ENCODE measurements around the gene BMP6. TPM values are rescaled to one million over a fixed set of nuclear protein-coding genes. Genes with fewer than 3 reads are reported as not detected.

BMP6 gene
- polyA plus RNA-seq, 1 donor: 1.5 TPM

DNA sequence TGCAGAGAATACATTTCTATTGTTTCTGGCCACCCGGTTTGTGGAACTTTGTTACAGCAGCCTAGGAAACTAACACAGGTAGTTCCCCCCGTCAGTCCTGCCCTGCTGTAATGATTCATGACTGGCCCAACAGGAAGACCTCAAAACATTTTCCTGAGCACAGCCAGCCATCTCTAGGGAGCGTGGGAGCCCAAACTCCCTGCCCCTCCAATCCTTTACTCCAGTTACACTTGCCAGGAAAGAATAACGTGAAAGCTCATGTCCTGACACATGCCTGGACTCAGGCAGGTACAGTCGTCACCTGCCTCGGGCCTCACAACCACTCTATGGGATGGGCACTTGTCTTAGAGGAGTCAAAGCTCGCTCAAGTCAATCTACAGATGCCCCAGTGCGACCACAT, 176.3 kb downstream of the BMP6 start:
- no peak overlapping the region for H3K27ac ChIP-seq (ENCODE audit: low read length)
- WGBS (ENCODE audit: insufficient coverage, low lambda C conversion rate): 100% methylated on average over 2 of the region's 8 CpGs

DNA sequence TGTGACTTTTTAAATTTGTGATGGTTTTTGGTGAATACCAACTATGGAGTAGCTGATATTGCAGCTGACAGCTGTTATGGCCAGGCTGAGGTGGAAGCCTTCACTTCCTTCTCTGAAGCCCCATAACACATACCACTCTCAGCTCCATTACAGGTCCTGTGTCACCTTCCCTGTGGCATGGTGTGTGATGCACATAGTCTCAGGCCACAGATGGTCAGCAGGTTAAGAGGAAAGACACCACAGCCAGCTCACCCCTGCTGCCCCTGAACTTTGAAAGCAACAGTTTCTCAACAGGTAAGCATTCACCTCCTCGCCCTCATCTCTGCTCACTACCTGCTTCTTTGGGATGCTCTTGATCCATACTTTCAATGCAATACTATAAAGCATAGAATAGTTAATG, 177.0 kb downstream of the BMP6 start:
- Histone ChIP-seq H3K27ac (ENCODE audit: low read length) (no peak overlapping the region), H3K36me3 (ENCODE audit: control insufficient read depth, insufficient read depth, low read length) (peaks cover 61% of the 10 kb centered on the region)
- WGBS (ENCODE audit: insufficient coverage, low lambda C conversion rate): no CpG with 5 or more reads among the region's 1 CpG

More for the DNA sequence above, 176.3 kb downstream of the BMP6 start:
- Histone ChIP-seq H3K36me3 (ENCODE audit: control insufficient read depth, insufficient read depth, low read length) (peaks cover 67% of the 10 kb centered on the region), H3K4me3 (ENCODE audit: low read length) (no peak overlapping the region), H3K4me1 (ENCODE audit: control insufficient read depth, insufficient read depth, low read length) (peaks cover 14% of the 10 kb centered on the region), H3K9me3 (ENCODE audit: control insufficient read depth, low read depth, low read length) (no peaks in the 10 kb centered on the region), H3K27me3 (ENCODE audit: control insufficient read depth, insufficient read depth, low read length) (no peaks in the 10 kb centered on the region)
- DNase-seq: no peak

DNA sequence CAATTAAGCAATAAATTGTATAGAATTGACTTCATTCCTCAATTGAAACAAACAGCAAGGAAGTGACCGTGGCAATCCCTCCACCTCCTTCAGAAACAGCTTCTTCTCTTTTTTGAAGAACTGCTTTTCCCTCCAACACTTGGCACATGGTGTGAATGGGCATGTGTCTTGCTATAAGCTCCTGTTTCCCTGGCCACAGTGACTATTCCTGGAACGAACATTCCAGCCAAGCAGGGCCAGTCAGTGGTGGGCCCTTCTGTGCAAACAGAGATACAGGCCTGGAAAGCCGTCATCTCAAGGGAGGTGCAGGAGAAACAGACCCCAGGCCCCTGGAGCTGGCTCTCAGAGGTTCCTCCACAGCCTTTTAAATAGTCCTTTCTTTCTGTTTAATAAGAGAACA, 177.8 kb downstream of the BMP6 start:
- no peaks in the 10 kb centered on the region for H3K27me3 ChIP-seq (ENCODE audit: control insufficient read depth, insufficient read depth, low read length)
- peaks cover 14% of the 10 kb centered on the region for H3K4me1 ChIP-seq (ENCODE audit: control insufficient read depth, insufficient read depth, low read length)
- H3K36me3 ChIP-seq (ENCODE audit: control insufficient read depth, insufficient read depth, low read length): peaks cover 53% of the 10 kb centered on the region
- WGBS (ENCODE audit: insufficient coverage, low lambda C conversion rate): no CpG with 5 or more reads among the region's 3 CpGs
- H3K27ac ChIP-seq (ENCODE audit: low read length): no peak overlapping the region
- H3K9me3 ChIP-seq (ENCODE audit: control insufficient read depth, low read depth, low read length): no peaks in the 10 kb centered on the region
- H3K4me3 ChIP-seq (ENCODE audit: low read length): no peak overlapping the region
- no peak for DNase-seq

More for the DNA sequence above, 177.0 kb downstream of the BMP6 start:
- Histone ChIP-seq H3K4me1 (ENCODE audit: control insufficient read depth, insufficient read depth, low read length) (peaks cover 14% of the 10 kb centered on the region), H3K4me3 (ENCODE audit: low read length) (no peak overlapping the region), H3K9me3 (ENCODE audit: control insufficient read depth, low read depth, low read length) (no peaks in the 10 kb centered on the region), H3K27me3 (ENCODE audit: control insufficient read depth, insufficient read depth, low read length) (no peaks in the 10 kb centered on the region)
- DNase-seq: no peak

DNA sequence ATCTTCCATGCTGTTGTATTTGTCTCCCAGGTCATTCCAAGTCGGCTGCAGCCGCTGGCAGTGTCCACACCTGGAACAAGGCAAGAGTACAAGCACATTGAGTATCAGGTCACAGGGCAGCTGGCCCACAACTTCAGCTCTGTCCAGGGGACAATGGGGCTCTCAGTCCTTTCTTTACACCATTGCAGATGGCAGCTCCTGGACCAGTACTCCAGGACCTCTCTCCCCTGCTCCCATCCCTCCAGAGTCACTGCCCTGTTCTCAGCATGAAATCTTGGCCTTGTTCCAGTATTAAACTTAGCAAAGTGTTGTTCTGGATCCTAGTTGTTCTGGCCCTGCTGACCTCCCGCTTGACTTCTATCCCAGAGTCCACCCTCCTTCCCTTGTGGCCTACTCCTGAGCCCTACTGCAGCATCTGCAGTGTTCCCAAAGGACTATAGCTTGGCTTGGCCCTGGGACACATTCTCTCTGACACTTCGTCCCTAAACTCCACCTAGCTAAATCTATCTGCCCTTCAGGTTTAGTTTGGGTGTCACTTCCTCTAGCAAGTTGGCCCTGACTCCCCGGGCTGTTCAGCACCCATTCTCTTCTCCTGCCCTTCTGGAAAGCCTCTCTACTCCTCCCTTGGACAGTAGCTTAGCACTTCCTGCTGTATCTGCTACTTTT, 178.9 kb downstream of the BMP6 start:
- Histone ChIP-seq H3K27me3 (ENCODE audit: control insufficient read depth, insufficient read depth, low read length) (no peaks in the 10 kb centered on the region), H3K4me3 (ENCODE audit: low read length) (no peak overlapping the region), H3K9me3 (ENCODE audit: control insufficient read depth, low read depth, low read length) (no peaks in the 10 kb centered on the region), H3K27ac (ENCODE audit: low read length) (no peak overlapping the region), H3K4me1 (ENCODE audit: control insufficient read depth, insufficient read depth, low read length) (peaks cover 5% of the 10 kb centered on the region), H3K36me3 (ENCODE audit: control insufficient read depth, insufficient read depth, low read length) (peaks cover 48% of the 10 kb centered on the region)
- DNase-seq: no peak
- no CpG with 5 or more reads among the region's 5 CpGs for WGBS (ENCODE audit: insufficient coverage, low lambda C conversion rate)

DNA sequence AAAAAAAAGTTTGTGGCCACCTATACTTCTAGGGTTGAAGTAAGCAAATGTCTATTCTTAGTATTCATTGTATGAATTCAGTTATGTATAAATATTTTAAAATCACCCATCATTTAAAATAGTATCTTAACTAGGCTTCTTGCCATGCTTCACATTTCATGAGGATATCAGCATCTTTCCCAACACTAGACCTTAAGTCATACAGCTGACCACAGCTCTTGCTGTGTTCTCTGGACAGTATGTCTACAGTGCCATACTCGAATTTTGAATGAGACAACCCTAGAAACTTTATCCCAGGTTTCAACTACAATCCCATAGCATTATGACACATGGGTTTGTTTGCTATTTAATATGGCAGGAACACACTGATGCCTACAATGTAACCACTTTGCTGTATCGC, 179.5 kb downstream of the BMP6 start:
- Histone ChIP-seq H3K27ac (ENCODE audit: low read length) (no peak overlapping the region), H3K27me3 (ENCODE audit: control insufficient read depth, insufficient read depth, low read length) (no peaks in the 10 kb centered on the region), H3K9me3 (ENCODE audit: control insufficient read depth, low read depth, low read length) (no peaks in the 10 kb centered on the region), H3K4me1 (ENCODE audit: control insufficient read depth, insufficient read depth, low read length) (no peaks in the 10 kb centered on the region), H3K36me3 (ENCODE audit: control insufficient read depth, insufficient read depth, low read length) (peaks cover 41% of the 10 kb centered on the region), H3K4me3 (ENCODE audit: low read length) (no peak overlapping the region)
- WGBS (ENCODE audit: insufficient coverage, low lambda C conversion rate): 100% methylated on average over 1 of the region's 2 CpGs
- no peak for DNase-seq

DNA sequence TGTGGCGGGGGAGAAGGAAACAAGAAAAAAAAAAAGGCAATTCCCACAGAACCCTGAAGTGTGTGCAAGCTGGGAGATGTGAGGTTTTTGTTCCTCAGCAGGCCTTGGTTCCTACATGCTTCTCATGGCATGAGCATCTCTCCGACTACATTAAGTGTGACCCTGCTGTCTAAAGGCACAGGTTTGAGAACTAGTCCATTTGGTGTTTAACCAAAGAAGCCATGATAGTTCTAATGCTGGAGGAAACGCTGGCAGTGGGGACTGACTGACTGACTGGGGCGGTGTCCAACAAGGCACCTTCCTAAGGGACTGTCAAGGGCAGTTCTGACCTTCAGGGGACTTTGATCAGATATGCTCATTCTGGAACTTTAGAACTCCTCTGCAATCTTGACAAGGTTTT, 180.8 kb downstream of the BMP6 start:
- Histone ChIP-seq H3K27me3 (ENCODE audit: control insufficient read depth, insufficient read depth, low read length) (peaks cover 5% of the 10 kb centered on the region), H3K27ac (ENCODE audit: low read length) (no peak overlapping the region), H3K36me3 (ENCODE audit: control insufficient read depth, insufficient read depth, low read length) (peaks cover 33% of the 10 kb centered on the region), H3K4me3 (ENCODE audit: low read length) (no peak overlapping the region), H3K9me3 (ENCODE audit: control insufficient read depth, low read depth, low read length) (no peaks in the 10 kb centered on the region), H3K4me1 (ENCODE audit: control insufficient read depth, insufficient read depth, low read length) (no peaks in the 10 kb centered on the region)
- no peak for DNase-seq
- WGBS (ENCODE audit: insufficient coverage, low lambda C conversion rate): no CpG with 5 or more reads among the region's 4 CpGs

DNA sequence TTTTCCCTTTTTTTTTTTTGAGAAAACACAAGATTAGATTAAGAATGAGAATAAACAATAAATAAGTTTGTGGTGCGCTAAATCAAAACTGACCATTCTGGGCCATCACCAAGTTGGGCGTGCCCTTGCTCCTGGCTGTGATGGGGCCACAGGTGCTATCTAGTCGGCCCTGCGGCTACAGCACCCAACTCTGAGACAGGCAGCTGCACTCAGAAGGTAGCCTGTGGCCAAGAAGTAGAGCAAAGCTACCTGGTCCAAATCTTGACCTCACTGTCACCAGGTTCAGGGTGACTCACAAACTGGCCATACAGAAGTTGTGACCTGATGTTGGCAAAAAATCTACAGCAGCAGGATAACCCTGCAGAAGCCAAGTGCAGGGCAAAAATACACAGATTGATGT, 181.3 kb downstream of the BMP6 start:
- Histone ChIP-seq H3K27ac (ENCODE audit: low read length) (no peak overlapping the region), H3K4me3 (ENCODE audit: low read length) (no peak overlapping the region), H3K9me3 (ENCODE audit: control insufficient read depth, low read depth, low read length) (no peaks in the 10 kb centered on the region), H3K36me3 (ENCODE audit: control insufficient read depth, insufficient read depth, low read length) (peaks cover 29% of the 10 kb centered on the region), H3K4me1 (ENCODE audit: control insufficient read depth, insufficient read depth, low read length) (no peaks in the 10 kb centered on the region), H3K27me3 (ENCODE audit: control insufficient read depth, insufficient read depth, low read length) (peaks cover 6% of the 10 kb centered on the region)
- no CpG with 5 or more reads among the region's 4 CpGs for WGBS (ENCODE audit: insufficient coverage, low lambda C conversion rate)
- no peak for DNase-seq

DNA sequence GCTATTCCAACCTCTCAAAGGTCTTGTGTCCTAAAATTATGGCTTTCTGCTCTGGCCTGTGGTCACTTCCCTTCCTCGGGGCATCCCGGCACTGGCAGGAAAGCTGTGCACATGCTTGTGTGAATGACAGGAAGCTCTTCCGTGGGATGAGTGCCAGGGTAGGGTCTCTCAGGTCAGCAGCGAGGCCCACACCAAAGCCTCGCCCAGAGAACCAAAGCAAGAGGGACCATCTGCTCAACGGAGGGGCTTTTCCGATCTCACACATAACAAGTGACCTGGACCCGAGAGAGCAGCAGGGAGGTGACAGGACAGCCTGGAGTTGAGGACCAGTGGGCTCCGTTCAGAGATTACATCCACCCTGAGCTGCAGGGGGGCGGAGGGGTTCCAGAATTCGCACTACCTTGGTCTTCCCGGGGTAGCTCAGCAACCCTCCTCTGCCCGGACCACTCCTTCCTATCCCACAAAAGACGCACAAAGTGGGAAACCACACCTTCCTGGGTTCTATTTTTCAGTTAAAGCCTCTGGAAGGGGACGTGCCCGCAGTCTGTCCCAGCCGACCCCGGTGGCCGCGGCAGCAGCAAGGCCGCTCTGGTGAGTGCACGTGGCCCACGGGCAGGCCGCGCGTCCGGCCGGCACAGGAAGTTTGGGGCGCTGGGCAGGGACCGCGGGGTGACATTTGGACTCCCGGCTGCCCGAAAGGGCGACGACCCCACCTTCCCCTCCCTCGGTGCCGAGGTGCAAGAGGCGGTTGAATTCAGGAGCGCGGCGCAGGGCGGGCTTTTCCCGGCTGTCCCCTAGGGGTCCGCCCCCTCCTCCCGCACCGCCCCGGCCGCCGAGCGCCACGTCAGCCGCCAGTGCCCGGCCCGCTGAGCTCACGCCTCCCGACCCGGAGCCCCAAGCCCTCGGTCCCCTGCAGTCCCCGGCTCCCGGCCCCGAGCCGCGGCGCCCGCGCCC, 183.7 kb downstream of the BMP6 start:
- H3K27ac ChIP-seq (ENCODE audit: low read length): peak overlapping the region; percentile 24

DNA sequence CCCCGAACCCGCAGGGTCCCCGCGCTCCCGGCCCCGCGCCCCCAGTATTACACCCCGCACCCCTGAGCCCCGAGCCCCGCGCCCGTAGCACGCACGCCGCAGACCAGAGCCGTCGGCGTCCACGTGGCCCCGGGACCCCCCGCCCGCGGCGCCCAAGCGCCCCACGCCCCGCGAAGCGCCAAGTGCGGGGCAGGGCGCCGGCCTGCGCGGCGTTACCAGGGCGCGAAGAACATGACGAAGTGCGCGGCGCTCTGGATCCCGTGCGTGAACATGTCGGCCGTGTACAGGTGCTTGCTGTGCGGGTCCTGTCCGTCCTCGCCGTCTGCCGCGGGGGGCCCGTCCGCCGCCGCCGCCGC, 184.4 kb downstream of the BMP6 start:
- no peak overlapping the region for H3K27ac ChIP-seq (ENCODE audit: low read length)
- H3K4me1 ChIP-seq (ENCODE audit: control insufficient read depth, insufficient read depth, low read length): no peaks in the 10 kb centered on the region
- no peak for DNase-seq
- H3K4me3 ChIP-seq (ENCODE audit: low read length): peak overlapping the region; percentile 37
- no CpG with 5 or more reads among the region's 57 CpGs for WGBS (ENCODE audit: insufficient coverage, low lambda C conversion rate)
- peaks cover 24% of the 10 kb centered on the region for H3K27me3 ChIP-seq (ENCODE audit: control insufficient read depth, insufficient read depth, low read length)
- no peaks in the 10 kb centered on the region for H3K36me3 ChIP-seq (ENCODE audit: control insufficient read depth, insufficient read depth, low read length)
- no peaks in the 10 kb centered on the region for H3K9me3 ChIP-seq (ENCODE audit: control insufficient read depth, low read depth, low read length)

More for the DNA sequence above, 183.7 kb downstream of the BMP6 start:
- Histone ChIP-seq H3K36me3 (ENCODE audit: control insufficient read depth, insufficient read depth, low read length) (peaks cover 4% of the 10 kb centered on the region), H3K4me3 (ENCODE audit: low read length) (peak overlapping the region; percentile 58), H3K27me3 (ENCODE audit: control insufficient read depth, insufficient read depth, low read length) (peaks cover 24% of the 10 kb centered on the region), H3K4me1 (ENCODE audit: control insufficient read depth, insufficient read depth, low read length) (no peaks in the 10 kb centered on the region), H3K9me3 (ENCODE audit: control insufficient read depth, low read depth, low read length) (no peaks in the 10 kb centered on the region)
- peak; percentile 36 to 74 for DNase-seq
- no CpG with 5 or more reads among the region's 66 CpGs for WGBS (ENCODE audit: insufficient coverage, low lambda C conversion rate)

DNA sequence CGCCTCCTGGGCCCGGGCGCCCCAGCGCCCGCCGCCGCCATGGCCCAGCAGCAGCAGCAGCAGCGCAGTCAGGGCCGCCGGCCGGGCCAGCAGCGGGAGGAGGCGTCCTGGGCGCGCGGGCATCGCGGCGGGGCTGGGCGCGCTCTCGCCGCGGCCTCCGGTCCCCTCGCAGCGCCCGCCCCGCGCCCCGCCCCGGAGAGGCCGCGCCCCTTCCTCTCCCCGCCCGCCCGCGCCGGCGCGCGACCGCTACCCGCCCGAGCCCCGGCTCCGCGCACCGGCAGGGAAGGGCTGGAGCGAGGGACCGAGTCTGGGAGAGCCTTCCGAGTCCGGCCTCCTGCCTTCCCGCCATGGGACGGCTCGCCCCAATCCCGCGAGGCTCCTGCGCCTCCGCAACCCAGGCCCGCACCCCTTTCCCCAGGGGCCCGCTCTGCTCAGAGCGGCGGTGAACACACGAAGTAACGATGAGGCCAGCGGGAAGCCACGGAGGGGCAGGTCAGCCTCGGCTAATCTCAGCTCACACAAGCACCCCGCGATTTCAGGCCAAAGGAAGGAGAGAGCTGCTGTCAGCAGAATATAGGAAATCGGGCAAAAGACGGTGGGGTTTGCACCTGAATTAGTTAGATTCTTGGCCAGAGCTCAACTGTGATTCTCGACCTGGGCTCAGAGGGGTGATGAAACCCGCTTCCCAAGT, 184.9 kb downstream of the BMP6 start, which contains the start of gene TXNDC5:
Gene TXNDC5, minus strand, starts transcription at position 135 of the 691 bp plus-strand sequence. Its CDS starts 12 bp downstream, at position 123.
- no peaks in the 10 kb centered on the region for H3K4me1 ChIP-seq (ENCODE audit: control insufficient read depth, insufficient read depth, low read length)
- H3K4me3 ChIP-seq (ENCODE audit: low read length): peak within 1 kb of the TSS; percentile 73
- WGBS (ENCODE audit: insufficient coverage, low lambda C conversion rate): no CpG with 5 or more reads among the region's 75 CpGs
- peak; percentile 60 to 85 for DNase-seq
- peaks cover 24% of the 10 kb centered on the region for H3K27me3 ChIP-seq (ENCODE audit: control insufficient read depth, insufficient read depth, low read length)
- H3K36me3 ChIP-seq (ENCODE audit: control insufficient read depth, insufficient read depth, low read length): no peaks in the 10 kb centered on the region
- H3K9me3 ChIP-seq (ENCODE audit: control insufficient read depth, low read depth, low read length): no peaks in the 10 kb centered on the region
- peak within 1 kb of the TSS; percentile 59 for H3K27ac ChIP-seq (ENCODE audit: low read length)
